Measurements from ENCODE around the gene ZP2. TPM values are rescaled to one million over a fixed set of nuclear protein-coding genes. Genes with fewer than 3 reads are reported as not detected.

The ZP2 gene
- total RNA-seq, 2 experiments from 2014 or later, result not detected

GRCh38 chr16:21226749-21227148 is 15.4 kb upstream of the ZP2 start:
- no peaks in the 10 kb centered on the region for H3K9me3 Mint-ChIP-seq
- H3K27ac Mint-ChIP-seq, result no peak overlapping the region
- no peak overlapping the region for H3K4me3 Mint-ChIP-seq
- peaks cover 69% of the 10 kb centered on the region for H3K27me3 Mint-ChIP-seq
- no peak for DNase-seq
- H3K4me1 Mint-ChIP-seq, result peaks cover 12% of the 10 kb centered on the region
- no peaks in the 10 kb centered on the region for H3K36me3 Mint-ChIP-seq

- Mint-ChIP-seq H3K27ac (no peak overlapping the region), H3K27me3 (peaks cover 66% of the 10 kb centered on the region), H3K36me3 (no peaks in the 10 kb centered on the region), H3K4me1 (peaks cover 12% of the 10 kb centered on the region), H3K4me3 (no peak overlapping the region), H3K9me3 (no peaks in the 10 kb centered on the region)
- peak; percentile 15 for DNase-seq
These were observed 13.4 kb upstream of the ZP2 start for GRCh38 chr16:21224800-21225199.

- DNase-seq, result no peak
- Mint-ChIP-seq H3K4me1 (peaks cover 12% of the 10 kb centered on the region), H3K9me3 (no peaks in the 10 kb centered on the region), H3K27me3 (peaks cover 57% of the 10 kb centered on the region), H3K4me3 (no peak overlapping the region), H3K27ac (no peak overlapping the region), H3K36me3 (no peaks in the 10 kb centered on the region)
These were observed 12.4 kb upstream of the ZP2 start for GRCh38 chr16:21223787-21224186.

GRCh38 chr16:21222495-21223337 is 11.3 kb upstream of the ZP2 start:
- Mint-ChIP-seq H3K4me3 (no peak overlapping the region), H3K36me3 (no peaks in the 10 kb centered on the region), H3K4me1 (peaks cover 12% of the 10 kb centered on the region), H3K27me3 (peaks cover 47% of the 10 kb centered on the region), H3K9me3 (no peaks in the 10 kb centered on the region), H3K27ac (no peak overlapping the region)
- DNase-seq, result no peak

GRCh38 chr16:21219551-21219950 is 8.2 kb upstream of the ZP2 start:
- no peaks in the 10 kb centered on the region for H3K36me3 Mint-ChIP-seq
- no peak overlapping the region for H3K4me3 Mint-ChIP-seq
- no peaks in the 10 kb centered on the region for H3K9me3 Mint-ChIP-seq
- H3K27me3 Mint-ChIP-seq, result peaks cover 45% of the 10 kb centered on the region
- no peak for DNase-seq
- H3K27ac Mint-ChIP-seq, result no peak overlapping the region
- H3K4me1 Mint-ChIP-seq, result peaks cover 3% of the 10 kb centered on the region

GRCh38 chr16:21218153-21218552 is 6.8 kb upstream of the ZP2 start:
- H3K27me3 Mint-ChIP-seq, result peaks cover 40% of the 10 kb centered on the region
- no peak overlapping the region for H3K27ac Mint-ChIP-seq
- H3K9me3 Mint-ChIP-seq, result no peaks in the 10 kb centered on the region
- H3K4me3 Mint-ChIP-seq, result no peak overlapping the region
- no peaks in the 10 kb centered on the region for H3K4me1 Mint-ChIP-seq
- no peak for DNase-seq
- no peaks in the 10 kb centered on the region for H3K36me3 Mint-ChIP-seq

GRCh38 chr16:21217121-21217520 is 5.7 kb upstream of the ZP2 start:
- Mint-ChIP-seq H3K4me1 (no peaks in the 10 kb centered on the region), H3K27me3 (peaks cover 40% of the 10 kb centered on the region), H3K4me3 (no peak overlapping the region), H3K36me3 (no peaks in the 10 kb centered on the region), H3K27ac (no peak overlapping the region), H3K9me3 (no peaks in the 10 kb centered on the region)
- no peak for DNase-seq

GRCh38 chr16:21214086-21214485 is 2.7 kb upstream of the ZP2 start:
- Mint-ChIP-seq H3K4me3 (no peak overlapping the region), H3K27ac (no peak overlapping the region), H3K4me1 (no peaks in the 10 kb centered on the region), H3K27me3 (peaks cover 27% of the 10 kb centered on the region), H3K9me3 (no peaks in the 10 kb centered on the region), H3K36me3 (no peaks in the 10 kb centered on the region)
- DNase-seq, result no peak

GRCh38 chr16:21208446-21209230 is 2.7 kb downstream of the ZP2 start:
- no peak for DNase-seq
- H3K4me3 Mint-ChIP-seq, result no peak overlapping the region
- no peaks in the 10 kb centered on the region for H3K9me3 Mint-ChIP-seq
- H3K36me3 Mint-ChIP-seq, result no peaks in the 10 kb centered on the region
- H3K27me3 Mint-ChIP-seq, result peaks cover 15% of the 10 kb centered on the region
- no peak overlapping the region for H3K27ac Mint-ChIP-seq
- H3K4me1 Mint-ChIP-seq, result no peaks in the 10 kb centered on the region

GRCh38 chr16:21206550-21206949 is 4.8 kb downstream of the ZP2 start:
- H3K27me3 Mint-ChIP-seq, result peaks cover 9% of the 10 kb centered on the region
- H3K4me1 Mint-ChIP-seq, result no peaks in the 10 kb centered on the region
- DNase-seq, result no peak
- no peaks in the 10 kb centered on the region for H3K36me3 Mint-ChIP-seq
- no peak overlapping the region for H3K27ac Mint-ChIP-seq
- no peak overlapping the region for H3K4me3 Mint-ChIP-seq
- no peaks in the 10 kb centered on the region for H3K9me3 Mint-ChIP-seq

GRCh38 chr16:21205303-21205702 is 6.1 kb downstream of the ZP2 start:
- Mint-ChIP-seq H3K4me3 (no peak overlapping the region), H3K4me1 (no peaks in the 10 kb centered on the region), H3K27ac (no peak overlapping the region), H3K27me3 (peaks cover 15% of the 10 kb centered on the region), H3K9me3 (no peaks in the 10 kb centered on the region), H3K36me3 (no peaks in the 10 kb centered on the region)
- DNase-seq, result no peak

GRCh38 chr16:21203155-21203797 is 8.1 kb downstream of the ZP2 start:
- Mint-ChIP-seq H3K4me3 (no peak overlapping the region), H3K27me3 (peaks cover 28% of the 10 kb centered on the region), H3K36me3 (no peaks in the 10 kb centered on the region), H3K9me3 (no peaks in the 10 kb centered on the region), H3K27ac (no peak overlapping the region), H3K4me1 (no peaks in the 10 kb centered on the region)
- DNase-seq, result no peak

- no peaks in the 10 kb centered on the region for H3K36me3 Mint-ChIP-seq
- no peak overlapping the region for H3K4me3 Mint-ChIP-seq
- H3K4me1 Mint-ChIP-seq, result peaks cover under 1% of the 10 kb centered on the region
- H3K9me3 Mint-ChIP-seq, result no peaks in the 10 kb centered on the region
- no peak overlapping the region for H3K27ac Mint-ChIP-seq
- DNase-seq, result no peak
- peaks cover 24% of the 10 kb centered on the region for H3K27me3 Mint-ChIP-seq
These were observed 11.7 kb downstream of the ZP2 start for GRCh38 chr16:21199607-21200218.

- no peak overlapping the region for H3K4me3 Mint-ChIP-seq
- no peak overlapping the region for H3K27ac Mint-ChIP-seq
- H3K4me1 Mint-ChIP-seq, result peaks cover 5% of the 10 kb centered on the region
- no peak for DNase-seq
- H3K9me3 Mint-ChIP-seq, result no peaks in the 10 kb centered on the region
- H3K36me3 Mint-ChIP-seq, result no peaks in the 10 kb centered on the region
- peaks cover 31% of the 10 kb centered on the region for H3K27me3 Mint-ChIP-seq
These were observed 13.8 kb downstream of the ZP2 start for GRCh38 chr16:21197621-21198020.

GRCh38 chr16:21197112-21197511 is 14.3 kb downstream of the ZP2 start:
- no peak for DNase-seq
- Mint-ChIP-seq H3K36me3 (no peaks in the 10 kb centered on the region), H3K4me3 (no peak overlapping the region), H3K27ac (no peak overlapping the region), H3K9me3 (no peaks in the 10 kb centered on the region), H3K4me1 (peaks cover 5% of the 10 kb centered on the region), H3K27me3 (peaks cover 27% of the 10 kb centered on the region)

Data from activated naive CD8-positive, alpha-beta T cell treated with anti-CD3 and anti-CD28 coated beads for 36 hours (primary cell).